ENCODE results near the gene HDAC11.
A peak's percentile ranks its signal among the peaks of the same experiment; 100 is the strongest.

The HDAC11 gene

GRCh38 chr3:13543253-13543652 lies 63.1 kb downstream of the HDAC11 start:
- DNase-seq (ENCODE audit: low spot score), result peak; percentile 95

GRCh38 chr3:13544293-13544831 lies 64.3 kb downstream of the HDAC11 start:
- peak; percentile 76 for DNase-seq (ENCODE audit: low spot score)

GRCh38 chr3:13544951-13545651 lies 65.0 kb downstream of the HDAC11 start:
- DNase-seq (ENCODE audit: low spot score), result no peak

GRCh38 chr3:13545952-13546454 lies 65.9 kb downstream of the HDAC11 start:
- no peak for DNase-seq (ENCODE audit: low spot score)

GRCh38 chr3:13546667-13547171 lies 66.6 kb downstream of the HDAC11 start:
- no peak for DNase-seq (ENCODE audit: low spot score)

GRCh38 chr3:13547591-13548371 lies 67.7 kb downstream of the HDAC11 start:
- no peak for DNase-seq (ENCODE audit: low spot score)

- DNase-seq (ENCODE audit: low spot score), result peak; percentile 98
Measured at GRCh38 chr3:13548696-13549622, 68.9 kb downstream of the HDAC11 start, which contains the start of gene FBLN2. TSS of gene FBLN2 (plus strand) at chr3:13549125. CDS start at chr3:13570356, 21,231 bp downstream.

- no peak for DNase-seq (ENCODE audit: low spot score)
Measured at GRCh38 chr3:13549623-13550422, 69.7 kb downstream of the HDAC11 start.

- no peak for DNase-seq (ENCODE audit: low spot score)
Measured at GRCh38 chr3:13550423-13550690, 70.3 kb downstream of the HDAC11 start.

GRCh38 chr3:13550791-13551360 lies 70.8 kb downstream of the HDAC11 start:
- DNase-seq (ENCODE audit: low spot score), result no peak

GRCh38 chr3:13552857-13553652 lies 72.9 kb downstream of the HDAC11 start:
- DNase-seq (ENCODE audit: low spot score), result no peak

- DNase-seq (ENCODE audit: low spot score), result no peak
Measured at GRCh38 chr3:13553686-13554085, 73.6 kb downstream of the HDAC11 start.

- no peak for DNase-seq (ENCODE audit: low spot score)
Measured at GRCh38 chr3:13555753-13556152, 75.6 kb downstream of the HDAC11 start.

Data from GM03348 (cell line).